ENCODE results near the gene PCDH9. TPM values are rescaled to one million over a fixed set of nuclear protein-coding genes. Genes with fewer than 3 reads are reported as not detected.

PCDH9 gene
- total RNA-seq, 4 donors from 2014 or later: 0.57 to 1.7 (median 0.97) TPM

DNA sequence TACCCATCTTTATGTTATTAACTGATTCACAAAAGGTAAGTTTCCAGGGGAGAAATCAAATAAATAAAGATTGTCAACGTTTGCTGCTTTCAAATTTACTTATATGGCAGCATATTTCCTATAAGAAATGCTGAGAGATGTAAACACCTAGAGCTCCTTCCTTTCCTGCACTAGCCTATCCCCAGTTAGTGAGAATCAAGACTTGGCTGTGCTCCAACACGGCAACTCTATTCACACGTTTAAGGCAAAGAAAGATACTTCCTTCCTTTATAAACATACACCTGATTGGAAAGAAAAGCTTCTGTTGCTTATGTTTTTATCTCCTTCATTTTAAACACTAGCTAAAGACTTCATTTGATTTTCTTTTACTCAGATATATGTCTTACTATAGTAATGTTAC lies 107.0 kb downstream of the PCDH9 start:
- no peak for DNase-seq
- H3K9me3 ChIP-seq: no peaks in the 10 kb centered on the region

DNA sequence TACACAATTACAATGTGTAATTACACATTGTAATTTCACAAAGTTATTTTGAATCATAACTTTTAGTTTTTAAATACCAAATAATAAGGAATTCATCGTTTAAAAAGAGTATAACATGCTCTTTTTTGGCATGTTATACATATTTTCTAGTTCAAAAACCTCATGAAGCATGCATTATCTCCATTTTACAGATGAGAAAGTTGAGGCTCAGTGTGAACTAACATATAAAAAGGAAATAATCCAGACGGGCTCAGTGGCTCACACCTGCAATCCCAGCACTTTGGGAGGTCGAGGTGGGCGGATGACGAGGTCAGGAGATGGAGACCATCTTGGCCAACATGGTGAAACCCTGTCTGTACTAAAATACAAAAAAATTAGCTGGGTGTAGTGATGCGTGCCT lies 107.9 kb downstream of the PCDH9 start:
- H3K27me3 ChIP-seq: no peaks in the 10 kb centered on the region
- H3K27ac ChIP-seq: no peak overlapping the region
- H3K4me3 ChIP-seq: no peak overlapping the region
- H3K9me3 ChIP-seq: no peaks in the 10 kb centered on the region
- DNase-seq: no peak
- no peaks in the 10 kb centered on the region for H3K4me1 ChIP-seq
- TF ChIP-seq POLR2A (IDR thresholded peaks at IDR 0.05): no peak
- no peak for TF ChIP-seq CTCF (IDR thresholded peaks at IDR 0.05)
- H3K36me3 ChIP-seq: no peaks in the 10 kb centered on the region

More for the DNA sequence above, 107.0 kb downstream of the PCDH9 start:
- TF ChIP-seq POLR2A (IDR thresholded peaks at IDR 0.05): no peak
- no peak for TF ChIP-seq CTCF (IDR thresholded peaks at IDR 0.05)
- no peak overlapping the region for H3K27ac ChIP-seq
- no peaks in the 10 kb centered on the region for H3K27me3 ChIP-seq
- no peaks in the 10 kb centered on the region for H3K36me3 ChIP-seq
- no peaks in the 10 kb centered on the region for H3K4me1 ChIP-seq
- no peak overlapping the region for H3K4me3 ChIP-seq

DNA sequence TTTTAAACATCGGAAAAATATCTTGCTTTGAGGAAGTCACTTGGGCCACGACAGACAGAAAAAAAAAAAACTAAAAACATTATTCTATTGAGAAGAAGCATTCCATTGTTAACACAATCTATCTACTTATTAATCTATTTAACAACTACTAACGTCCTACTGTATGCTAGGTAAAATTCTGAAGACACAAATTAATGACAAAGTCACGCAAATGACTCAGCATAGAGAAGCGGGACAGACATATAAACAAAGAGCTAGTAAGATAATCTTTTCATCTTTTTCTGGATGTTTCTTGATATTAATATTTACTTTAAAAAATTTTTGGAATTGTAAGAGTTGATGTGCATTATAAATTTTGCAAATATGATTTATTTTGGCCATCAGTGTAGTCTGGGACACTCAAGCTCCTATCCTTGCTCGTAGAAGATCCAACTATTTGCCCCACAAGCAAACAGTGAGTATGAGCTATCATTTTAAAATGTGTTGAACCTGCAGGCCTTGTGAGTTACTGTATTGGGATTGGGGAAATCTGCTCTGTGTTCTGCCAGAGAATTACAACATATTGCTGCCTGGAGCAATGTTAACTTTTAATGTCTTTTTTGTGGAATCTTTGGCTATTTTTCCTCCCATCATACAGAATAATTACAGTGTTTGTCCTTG lies 109.1 kb downstream of the PCDH9 start:
- Histone ChIP-seq H3K9me3 (no peaks in the 10 kb centered on the region), H3K27ac (no peak overlapping the region), H3K36me3 (no peaks in the 10 kb centered on the region), H3K4me1 (no peaks in the 10 kb centered on the region), H3K4me3 (no peak overlapping the region), H3K27me3 (no peaks in the 10 kb centered on the region)
- DNase-seq: no peak
- TF ChIP-seq POLR2A (IDR thresholded peaks at IDR 0.05): no peak
- no peak for TF ChIP-seq CTCF (IDR thresholded peaks at IDR 0.05)

- no peak for DNase-seq
- Histone ChIP-seq H3K9me3 (no peaks in the 10 kb centered on the region), H3K27ac (no peak overlapping the region), H3K4me3 (no peak overlapping the region), H3K4me1 (no peaks in the 10 kb centered on the region), H3K27me3 (no peaks in the 10 kb centered on the region), H3K36me3 (no peaks in the 10 kb centered on the region)
- TF ChIP-seq CTCF (IDR thresholded peaks at IDR 0.05): no peak
- TF ChIP-seq POLR2A (IDR thresholded peaks at IDR 0.05): no peak
These were observed 110.6 kb downstream of the PCDH9 start for GRCh38 chr13:67119481-67119894.

DNA sequence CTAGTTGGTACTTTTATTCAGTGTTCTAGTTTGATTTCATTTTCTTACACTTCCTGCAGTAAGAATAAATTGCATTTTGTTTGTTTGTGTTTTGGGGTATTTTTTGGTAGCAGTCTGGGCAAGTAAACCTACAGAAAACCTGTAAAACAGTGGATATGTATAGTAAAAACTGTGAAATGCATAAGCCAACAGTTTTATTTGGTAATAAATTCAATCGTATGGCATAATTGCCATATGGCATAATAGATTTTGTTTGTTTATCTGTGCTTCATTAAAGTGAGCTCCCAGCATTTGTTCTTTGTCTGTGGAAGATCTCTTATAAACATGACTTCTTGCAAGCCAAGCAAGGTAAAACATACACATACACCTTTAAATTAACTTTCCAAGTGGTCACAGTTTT lies 111.9 kb downstream of the PCDH9 start:
- DNase-seq: no peak
- Histone ChIP-seq H3K4me1 (no peaks in the 10 kb centered on the region), H3K27me3 (no peaks in the 10 kb centered on the region), H3K27ac (no peak overlapping the region), H3K9me3 (no peaks in the 10 kb centered on the region), H3K4me3 (no peak overlapping the region), H3K36me3 (no peaks in the 10 kb centered on the region)
- TF ChIP-seq CTCF (IDR thresholded peaks at IDR 0.05): no peak
- no peak for TF ChIP-seq POLR2A (IDR thresholded peaks at IDR 0.05)

Measured in Peyer's patch (tissue), 4 donors.